Fibroblast of lung (primary cell): ENCODE measurements around the gene CHST1.

Experiments used
- EZH2 ChIP-seq: IDR thresholded peaks from 2 replicates; pipeline ENCODE4 v1.5.1; 2012; ENCODE audit warnings: low read length, control low read depth, mild to moderate bottlenecking; ENCODE audit errors: missing control alignments
- TF ChIP-seq, protein P1 (sequence below), 2 donors: IDR thresholded peaks in 1 of 2; conservative IDR thresholded peaks in 1 of 2; 1 replicate in 1 of 2; 2 replicates in 1 of 2; pipeline ENCODE4 v1.5.1; 2011 to 2012; ENCODE audit warnings: low read length in 2 of 2, control low read depth in 1 of 2, inconsistent platforms in 1 of 2, low read depth in 1 of 2, mild to moderate bottlenecking in 1 of 2

DNA sequence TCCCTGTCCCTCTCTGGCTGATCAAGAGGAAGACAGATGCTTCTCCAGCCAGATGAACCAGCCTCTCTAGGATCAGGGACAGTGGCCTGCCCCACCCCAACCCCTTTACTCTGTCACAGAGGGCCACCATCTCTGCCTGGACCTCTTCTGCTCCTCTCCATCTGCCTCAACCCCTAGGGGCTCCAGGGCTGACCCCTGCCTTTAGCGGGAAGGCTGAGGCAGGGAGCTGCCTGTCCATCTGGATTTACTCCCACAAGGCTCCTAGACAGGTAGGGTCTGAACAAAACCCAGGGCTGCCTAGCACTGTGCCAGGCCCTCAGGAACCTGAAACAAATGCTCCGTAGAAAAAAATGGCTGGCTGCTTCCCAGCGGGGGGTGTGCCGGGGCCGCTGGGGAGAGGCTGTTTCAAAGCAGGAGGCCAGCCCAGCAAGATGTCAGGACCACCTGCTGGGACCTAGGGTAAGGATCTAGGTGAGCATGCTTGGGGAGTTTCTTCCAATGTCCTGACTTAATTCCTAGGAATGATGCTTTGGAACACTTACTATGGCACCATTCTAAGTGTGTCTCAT lies 3.2 kb downstream of the CHST1 start:
- peak; percentile 5 for TF ChIP-seq EZH2
- TF ChIP-seq, protein P1, sequence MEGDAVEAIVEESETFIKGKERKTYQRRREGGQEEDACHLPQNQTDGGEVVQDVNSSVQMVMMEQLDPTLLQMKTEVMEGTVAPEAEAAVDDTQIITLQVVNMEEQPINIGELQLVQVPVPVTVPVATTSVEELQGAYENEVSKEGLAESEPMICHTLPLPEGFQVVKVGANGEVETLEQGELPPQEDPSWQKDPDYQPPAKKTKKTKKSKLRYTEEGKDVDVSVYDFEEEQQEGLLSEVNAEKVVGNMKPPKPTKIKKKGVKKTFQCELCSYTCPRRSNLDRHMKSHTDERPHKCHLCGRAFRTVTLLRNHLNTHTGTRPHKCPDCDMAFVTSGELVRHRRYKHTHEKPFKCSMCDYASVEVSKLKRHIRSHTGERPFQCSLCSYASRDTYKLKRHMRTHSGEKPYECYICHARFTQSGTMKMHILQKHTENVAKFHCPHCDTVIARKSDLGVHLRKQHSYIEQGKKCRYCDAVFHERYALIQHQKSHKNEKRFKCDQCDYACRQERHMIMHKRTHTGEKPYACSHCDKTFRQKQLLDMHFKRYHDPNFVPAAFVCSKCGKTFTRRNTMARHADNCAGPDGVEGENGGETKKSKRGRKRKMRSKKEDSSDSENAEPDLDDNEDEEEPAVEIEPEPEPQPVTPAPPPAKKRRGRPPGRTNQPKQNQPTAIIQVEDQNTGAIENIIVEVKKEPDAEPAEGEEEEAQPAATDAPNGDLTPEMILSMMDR (conservative IDR thresholded peaks at IDR 0.05 in 1 of 2, IDR thresholded peaks at IDR 0.05 in 1 of 2; ENCODE audit: low read depth in 1 of 2, low read length in 2 of 2) = no peak
